Measurements from ENCODE around the gene KIAA1549. TPM values are rescaled to one million over a fixed set of nuclear protein-coding genes. Genes with fewer than 3 reads are reported as not detected.

The KIAA1549 gene
- polyA plus RNA-seq, 1 donor (not counting 4 experiments of a cell fraction or from before 2014, with no cell fraction given): 1.1 TPM

DNA sequence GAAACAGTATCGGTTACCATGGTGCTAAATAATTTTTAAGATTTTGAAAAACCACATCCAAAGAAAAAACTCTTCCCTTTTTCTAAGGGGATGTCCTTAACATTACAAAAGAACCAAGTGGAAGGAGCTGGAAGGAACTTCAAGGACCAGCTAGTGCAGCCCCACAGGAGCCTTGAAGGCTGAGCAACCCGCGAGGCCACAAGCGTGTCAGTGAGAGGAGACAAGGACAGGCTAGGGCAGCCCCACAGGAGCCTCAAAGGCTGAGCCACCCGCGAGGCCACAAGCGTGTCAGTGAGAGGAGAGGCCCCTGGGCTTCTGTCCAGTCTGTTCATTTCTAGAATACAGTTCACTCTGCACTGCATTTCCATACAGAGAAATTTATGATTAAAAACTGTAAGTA, 103.1 kb downstream of the KIAA1549 start:
- Histone ChIP-seq H3K36me3 (ENCODE audit: control insufficient read depth in 2 of 2, extremely low read depth in 1 of 2, insufficient read depth in 2 of 2, low read length in 2 of 2) (no peaks in the 10 kb centered on the region), H4K20me1 (ENCODE audit: control insufficient read depth, extremely low read depth, insufficient read depth, low read length) (no peaks in the 10 kb centered on the region), H3K79me2 (ENCODE audit: control insufficient read depth, insufficient read depth, low read length) (no peaks in the 10 kb centered on the region), H3K27me3 (ENCODE audit: control insufficient read depth, extremely low read depth, insufficient read depth, low read length) (no peaks in the 10 kb centered on the region), H3K27ac (ENCODE audit: control insufficient read depth, insufficient read depth, low read length) (no peak overlapping the region), H3K4me1 (ENCODE audit: control insufficient read depth, extremely low read depth, insufficient read depth, low read length) (peaks cover 25% of the 10 kb centered on the region), H3K4me3 (ENCODE audit: control insufficient read depth in 2 of 3, extremely low read depth in 1 of 3, insufficient read depth in 2 of 3, low read depth in 1 of 3, low read length in 3 of 3) (no peak overlapping the region), H3K4me2 (ENCODE audit: control insufficient read depth, extremely low read depth, insufficient read depth, low read depth, low read length) (no peak overlapping the region), H3K9me3 (ENCODE audit: control insufficient read depth, low read depth, low read length) (no peaks in the 10 kb centered on the region), H2AFZ (ENCODE audit: control insufficient read depth, low read length) (no peak overlapping the region), H3K9ac (ENCODE audit: control insufficient read depth, extremely low read depth, insufficient read depth, low read length) (no peak overlapping the region), H3K9me1 (ENCODE audit: control insufficient read depth, extremely low read depth, insufficient read depth, low read length) (no peaks in the 10 kb centered on the region)
- FAIRE-seq: no peak
- no peak for DNase-seq (ENCODE audit: low read depth, low spot score)
- TF ChIP-seq, protein P1, sequence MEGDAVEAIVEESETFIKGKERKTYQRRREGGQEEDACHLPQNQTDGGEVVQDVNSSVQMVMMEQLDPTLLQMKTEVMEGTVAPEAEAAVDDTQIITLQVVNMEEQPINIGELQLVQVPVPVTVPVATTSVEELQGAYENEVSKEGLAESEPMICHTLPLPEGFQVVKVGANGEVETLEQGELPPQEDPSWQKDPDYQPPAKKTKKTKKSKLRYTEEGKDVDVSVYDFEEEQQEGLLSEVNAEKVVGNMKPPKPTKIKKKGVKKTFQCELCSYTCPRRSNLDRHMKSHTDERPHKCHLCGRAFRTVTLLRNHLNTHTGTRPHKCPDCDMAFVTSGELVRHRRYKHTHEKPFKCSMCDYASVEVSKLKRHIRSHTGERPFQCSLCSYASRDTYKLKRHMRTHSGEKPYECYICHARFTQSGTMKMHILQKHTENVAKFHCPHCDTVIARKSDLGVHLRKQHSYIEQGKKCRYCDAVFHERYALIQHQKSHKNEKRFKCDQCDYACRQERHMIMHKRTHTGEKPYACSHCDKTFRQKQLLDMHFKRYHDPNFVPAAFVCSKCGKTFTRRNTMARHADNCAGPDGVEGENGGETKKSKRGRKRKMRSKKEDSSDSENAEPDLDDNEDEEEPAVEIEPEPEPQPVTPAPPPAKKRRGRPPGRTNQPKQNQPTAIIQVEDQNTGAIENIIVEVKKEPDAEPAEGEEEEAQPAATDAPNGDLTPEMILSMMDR (optimal IDR thresholded peaks at IDR 0.05 in 1 of 3, IDR thresholded peaks at IDR 0.05 in 1 of 3, conservative IDR thresholded peaks at IDR 0.05 in 1 of 3; ENCODE audit: extremely low read depth in 1 of 3, insufficient read depth in 2 of 3, low read length in 3 of 3): no peak
- TF ChIP-seq EZH2 (IDR thresholded peaks at IDR 0.05; ENCODE audit: low read length): no peak
- dilution Hi-C loops (cut with MboI; ENCODE audit: extremely low pct_ligation_motif_present, low sequenced_read_pairs): no loop called here

DNA sequence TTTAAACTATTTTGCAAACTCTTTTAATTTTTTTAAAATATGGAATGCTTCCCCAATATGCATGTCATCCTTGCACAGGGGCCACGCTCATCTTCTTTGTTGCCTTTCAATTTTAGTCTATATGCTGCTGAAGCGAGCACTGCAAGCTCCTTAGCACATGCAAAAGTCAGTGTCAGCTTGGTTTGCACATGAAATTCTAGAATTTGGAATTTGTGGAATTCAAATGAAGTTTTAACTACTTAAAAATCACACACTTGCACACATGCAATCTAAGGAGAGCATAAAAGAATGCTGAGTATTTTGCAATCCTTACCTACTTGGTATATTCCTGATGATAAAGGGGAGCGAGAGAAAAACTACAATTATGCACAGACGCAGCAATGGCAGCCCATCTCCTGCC, 104.9 kb downstream of the KIAA1549 start:
- DNase-seq (ENCODE audit: low read depth, low spot score): no peak
- Histone ChIP-seq H2AFZ (ENCODE audit: control insufficient read depth, low read length) (no peak overlapping the region), H4K20me1 (ENCODE audit: control insufficient read depth, extremely low read depth, insufficient read depth, low read length) (no peaks in the 10 kb centered on the region), H3K9me1 (ENCODE audit: control insufficient read depth, extremely low read depth, insufficient read depth, low read length) (no peaks in the 10 kb centered on the region), H3K9ac (ENCODE audit: control insufficient read depth, extremely low read depth, insufficient read depth, low read length) (no peak overlapping the region), H3K27ac (ENCODE audit: control insufficient read depth, insufficient read depth, low read length) (peak overlapping the region; percentile 57), H3K79me2 (ENCODE audit: control insufficient read depth, insufficient read depth, low read length) (no peaks in the 10 kb centered on the region), H3K4me3 (ENCODE audit: control insufficient read depth in 2 of 3, extremely low read depth in 1 of 3, insufficient read depth in 2 of 3, low read depth in 1 of 3, low read length in 3 of 3) (no peak overlapping the region), H3K4me2 (ENCODE audit: control insufficient read depth, extremely low read depth, insufficient read depth, low read depth, low read length) (peak overlapping the region; percentile 35), H3K9me3 (ENCODE audit: control insufficient read depth, low read depth, low read length) (no peaks in the 10 kb centered on the region), H3K27me3 (ENCODE audit: control insufficient read depth, extremely low read depth, insufficient read depth, low read length) (no peaks in the 10 kb centered on the region), H3K36me3 (ENCODE audit: control insufficient read depth in 2 of 2, extremely low read depth in 1 of 2, insufficient read depth in 2 of 2, low read length in 2 of 2) (no peaks in the 10 kb centered on the region), H3K4me1 (ENCODE audit: control insufficient read depth, extremely low read depth, insufficient read depth, low read length) (peaks cover 33% of the 10 kb centered on the region)
- dilution Hi-C loops (cut with MboI; ENCODE audit: extremely low pct_ligation_motif_present, low sequenced_read_pairs): no loop called here
- TF ChIP-seq EZH2 (IDR thresholded peaks at IDR 0.05; ENCODE audit: low read length): no peak
- TF ChIP-seq, protein P1 (optimal IDR thresholded peaks at IDR 0.05 in 1 of 3, IDR thresholded peaks at IDR 0.05 in 1 of 3, conservative IDR thresholded peaks at IDR 0.05 in 1 of 3; ENCODE audit: extremely low read depth in 1 of 3, insufficient read depth in 2 of 3, low read length in 3 of 3): no peak
- no peak for FAIRE-seq

Measured in keratinocyte (primary cell).